ENCODE measurements around the gene PALLD.

The PALLD gene

DNA sequence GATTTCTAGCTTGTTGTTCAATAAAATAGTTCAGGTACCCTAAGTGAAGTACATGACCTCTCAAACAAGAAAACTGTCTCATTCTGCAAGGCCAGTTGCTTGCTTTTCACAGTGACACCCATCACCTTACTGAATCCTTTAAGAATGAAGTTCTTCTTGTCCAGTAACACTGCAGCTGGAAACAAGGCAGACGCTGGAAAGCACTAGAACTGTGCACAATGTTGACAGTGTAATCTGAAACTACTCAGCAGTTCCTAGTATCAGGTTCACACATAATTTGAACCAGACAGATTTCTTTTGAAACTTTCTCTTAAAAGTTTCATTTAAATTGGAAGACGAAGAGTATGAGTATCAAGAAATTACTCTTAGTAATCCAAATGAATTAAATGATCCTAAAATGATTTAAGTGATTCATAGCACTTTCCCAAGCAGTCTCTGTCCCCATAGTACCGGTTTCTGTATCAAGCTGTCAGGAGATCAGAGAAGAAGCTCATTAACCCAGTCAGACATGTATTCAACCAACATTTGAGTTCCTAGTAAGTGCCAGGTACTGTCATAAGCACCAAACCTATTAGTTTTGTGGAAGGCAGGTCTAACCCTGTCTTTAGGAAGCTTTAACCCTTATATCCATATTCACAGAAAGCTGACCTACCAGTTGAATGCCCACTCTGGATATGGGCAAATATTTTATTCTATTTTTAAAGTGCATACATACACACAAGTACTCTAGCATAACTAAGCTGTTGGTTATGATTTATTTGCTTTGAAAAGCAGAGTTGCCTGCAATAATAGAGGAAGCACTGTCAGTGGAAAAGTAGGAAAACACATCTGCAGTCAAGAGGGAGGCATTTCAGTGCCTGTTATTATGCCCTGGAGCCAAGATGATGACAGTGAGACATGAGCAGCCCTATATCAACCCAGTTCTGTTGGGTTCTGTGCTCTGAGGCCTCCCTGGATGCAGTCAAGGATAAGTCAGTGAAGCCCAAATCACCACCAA is 63.6 kb downstream of the PALLD start:
- peak; percentile 59 for DNase-seq

DNA sequence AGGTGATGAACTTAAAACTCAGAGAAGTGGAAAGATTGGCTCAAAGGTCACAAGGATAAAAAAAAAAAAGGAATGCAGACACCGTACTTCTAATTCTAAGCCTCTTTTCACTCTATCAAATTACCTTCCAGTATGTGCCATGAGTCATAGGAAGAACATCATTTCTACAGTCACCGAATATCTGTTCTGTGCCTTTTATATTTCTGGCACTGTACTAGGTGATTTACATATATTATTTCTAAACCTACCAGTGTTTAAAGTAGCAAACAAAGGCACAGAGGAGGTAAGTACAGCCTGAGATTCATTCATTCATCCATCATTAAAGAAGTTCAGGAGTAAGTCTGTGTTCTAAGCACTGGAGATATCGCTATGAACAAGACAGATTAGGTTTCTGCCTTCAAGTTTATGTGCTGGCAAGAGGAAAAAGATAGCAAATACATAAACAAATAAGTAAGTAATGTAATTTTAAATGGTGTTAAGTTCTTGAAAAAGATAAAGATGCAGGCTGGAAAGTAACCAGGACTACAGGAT is 65.3 kb downstream of the PALLD start:
- no peak for DNase-seq

DNA sequence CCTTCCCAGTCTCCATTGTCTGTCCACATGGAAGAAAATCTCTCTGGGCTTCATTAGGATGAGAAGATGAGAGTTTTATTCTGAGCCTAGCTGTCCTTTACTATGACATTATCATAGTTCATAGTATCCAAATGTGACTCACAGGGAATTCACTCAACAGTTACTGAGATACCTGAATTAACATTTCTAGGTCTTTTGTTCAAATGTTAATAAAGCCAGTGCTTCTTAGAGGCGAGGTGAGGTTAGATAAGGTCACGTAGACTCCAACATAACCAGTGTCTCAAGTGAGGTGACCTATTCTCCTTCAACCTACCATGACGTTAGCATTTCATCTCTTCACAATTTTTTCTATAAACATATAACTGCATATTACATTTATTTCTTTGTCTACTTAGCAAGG is 67.2 kb downstream of the PALLD start:
- DNase-seq, result no peak

DNA sequence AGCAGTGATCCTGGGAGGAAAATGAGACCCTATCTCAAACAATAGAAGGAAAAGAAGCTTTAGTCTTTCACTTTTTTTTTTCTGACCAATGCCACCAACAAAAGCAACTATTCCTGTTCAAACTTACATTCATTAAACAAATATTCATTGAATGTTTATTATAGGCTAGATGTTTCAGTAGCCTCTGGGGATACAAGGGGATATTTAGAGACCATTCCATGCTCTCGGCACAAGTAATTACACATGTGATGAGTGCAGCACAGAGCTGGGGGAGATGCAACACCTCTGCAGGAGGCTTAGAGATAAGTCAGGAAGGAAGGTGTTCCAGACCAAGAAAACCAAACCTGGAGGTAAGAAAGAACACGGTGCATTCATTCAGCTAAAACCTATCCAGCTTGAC is 68.3 kb downstream of the PALLD start:
- DNase-seq, result no peak

DNA sequence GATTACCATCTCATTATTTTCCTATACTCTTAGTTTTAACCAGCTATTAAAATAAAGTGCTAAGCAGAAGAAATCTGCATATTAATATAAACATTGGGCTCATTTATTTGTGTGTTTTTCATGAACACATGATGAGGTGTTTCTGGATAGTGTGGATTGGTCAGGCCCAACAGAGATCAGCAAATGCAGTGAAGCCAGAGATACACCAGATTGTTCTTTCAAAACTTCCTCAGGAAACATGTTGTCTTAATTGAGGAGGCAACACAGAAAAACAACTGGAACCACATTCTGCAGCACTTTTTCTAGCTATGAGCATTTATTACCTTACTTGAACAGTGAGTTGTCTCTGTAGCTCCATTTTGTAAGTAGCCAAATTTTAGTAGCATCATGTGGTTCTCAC is 69.9 kb downstream of the PALLD start:
- no peak for DNase-seq

DNA sequence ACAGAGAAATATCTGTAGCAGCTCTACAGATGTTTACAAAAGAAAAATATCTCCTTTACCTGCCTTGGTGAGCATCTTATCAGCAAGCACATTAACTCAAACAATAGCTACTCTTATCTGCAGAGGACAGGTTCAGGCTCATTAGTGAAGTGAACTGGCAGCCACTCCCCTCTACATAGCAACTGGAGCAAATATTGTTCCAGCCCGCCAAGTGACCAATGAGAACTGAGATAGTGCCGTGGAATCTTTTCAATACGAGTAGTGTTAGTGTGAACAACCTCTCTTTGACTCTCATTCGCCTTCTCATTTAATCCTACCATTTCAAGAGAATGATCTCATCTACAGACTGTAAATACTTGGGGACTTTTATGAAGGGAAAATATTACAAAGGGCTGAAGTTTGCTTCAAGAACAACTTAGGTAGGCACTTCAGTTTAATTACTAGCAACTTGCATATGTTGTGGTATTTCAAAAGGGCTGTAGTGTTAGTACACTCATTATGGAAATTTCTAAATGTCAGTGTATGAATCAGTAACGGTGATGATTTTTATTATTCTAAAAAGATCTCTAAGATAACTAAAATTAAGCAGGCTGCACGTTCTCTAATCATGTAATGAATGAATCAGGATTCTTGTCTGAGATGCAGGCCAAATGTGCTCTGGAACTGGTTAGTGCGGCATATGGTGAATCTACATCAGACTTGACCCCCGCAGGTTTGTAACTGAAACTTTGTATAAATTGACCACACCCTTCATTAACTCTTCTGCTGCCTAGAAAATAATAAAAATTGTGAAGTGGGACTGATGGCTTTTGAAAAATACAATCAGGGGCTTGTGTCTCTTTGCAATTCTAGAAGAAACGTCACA is 72.4 kb downstream of the PALLD start:
- DNase-seq, result peak; percentile 46

DNA sequence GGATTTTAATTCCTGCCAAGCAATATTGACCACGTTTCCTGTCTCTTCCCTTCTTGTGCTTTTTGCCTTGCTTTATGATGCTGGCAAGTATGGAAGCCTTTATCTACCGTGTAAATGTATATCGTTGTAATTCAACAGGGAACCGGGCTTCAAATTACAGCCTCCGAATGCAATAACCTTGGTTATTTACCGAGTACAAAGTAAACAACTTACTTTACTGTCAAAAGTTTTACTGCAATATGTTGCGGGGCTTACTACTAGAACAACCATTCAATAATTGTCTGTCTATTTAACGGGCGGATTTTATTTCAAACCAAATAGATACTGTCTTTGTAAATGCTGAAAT is 73.1 kb downstream of the PALLD start:
- DNase-seq, result peak; percentile 25

DNA sequence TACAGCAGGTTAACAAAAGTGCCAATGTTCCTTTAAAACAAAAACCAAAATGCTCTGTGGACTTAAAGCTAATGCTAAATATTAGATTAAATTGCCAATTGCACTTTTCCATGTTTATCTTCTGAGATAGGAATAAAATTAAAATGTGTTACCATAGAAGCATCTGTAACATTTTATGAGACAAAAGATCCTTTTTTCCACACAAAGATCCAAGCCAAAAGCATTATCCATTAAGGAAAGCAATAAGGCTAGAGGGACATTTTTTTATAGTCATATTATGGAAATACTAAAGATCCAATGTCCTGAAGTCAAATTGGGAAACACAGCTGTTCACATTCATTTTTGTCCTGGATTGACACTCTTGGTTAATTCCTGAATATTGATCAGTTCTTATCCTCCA is 73.6 kb downstream of the PALLD start:
- DNase-seq, result no peak

DNA sequence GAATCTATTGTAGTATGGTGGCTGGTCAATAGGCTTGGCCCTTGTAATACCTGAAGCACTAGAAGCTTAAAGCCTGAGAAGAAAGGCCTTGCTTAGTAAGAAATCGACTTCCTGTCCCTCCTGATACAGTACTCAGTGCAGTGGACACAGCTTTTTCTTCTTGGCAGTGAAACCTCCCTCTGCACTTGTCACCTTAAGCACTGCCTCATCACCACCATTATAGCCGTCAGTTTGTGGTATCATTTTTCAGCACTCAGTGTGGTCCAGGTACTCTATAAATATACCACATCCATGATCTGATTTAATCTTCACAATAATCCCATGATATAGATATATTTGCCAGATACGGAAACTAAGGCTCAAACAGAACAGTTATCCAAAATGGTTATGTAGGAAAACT is 75.2 kb downstream of the PALLD start:
- DNase-seq, result no peak

DNA sequence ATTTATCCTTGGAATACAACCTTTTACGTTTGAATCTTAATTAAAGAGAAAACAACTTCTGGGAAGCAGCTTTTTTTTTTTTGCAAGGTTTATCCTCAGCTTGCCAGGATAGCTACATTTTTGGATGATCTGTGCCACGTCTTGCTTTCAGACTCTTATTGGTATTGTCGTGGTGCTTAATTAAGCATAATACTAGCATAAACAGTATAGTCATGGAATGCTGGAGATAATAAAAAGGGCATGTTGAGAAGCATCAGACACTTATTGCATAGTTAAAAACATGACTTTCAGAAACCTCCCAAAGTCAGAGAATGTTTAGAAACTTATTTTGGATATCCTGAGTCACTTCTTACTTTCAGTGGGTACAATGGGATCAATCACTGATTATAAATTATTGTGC is 77.0 kb downstream of the PALLD start:
- no peak for DNase-seq

DNA sequence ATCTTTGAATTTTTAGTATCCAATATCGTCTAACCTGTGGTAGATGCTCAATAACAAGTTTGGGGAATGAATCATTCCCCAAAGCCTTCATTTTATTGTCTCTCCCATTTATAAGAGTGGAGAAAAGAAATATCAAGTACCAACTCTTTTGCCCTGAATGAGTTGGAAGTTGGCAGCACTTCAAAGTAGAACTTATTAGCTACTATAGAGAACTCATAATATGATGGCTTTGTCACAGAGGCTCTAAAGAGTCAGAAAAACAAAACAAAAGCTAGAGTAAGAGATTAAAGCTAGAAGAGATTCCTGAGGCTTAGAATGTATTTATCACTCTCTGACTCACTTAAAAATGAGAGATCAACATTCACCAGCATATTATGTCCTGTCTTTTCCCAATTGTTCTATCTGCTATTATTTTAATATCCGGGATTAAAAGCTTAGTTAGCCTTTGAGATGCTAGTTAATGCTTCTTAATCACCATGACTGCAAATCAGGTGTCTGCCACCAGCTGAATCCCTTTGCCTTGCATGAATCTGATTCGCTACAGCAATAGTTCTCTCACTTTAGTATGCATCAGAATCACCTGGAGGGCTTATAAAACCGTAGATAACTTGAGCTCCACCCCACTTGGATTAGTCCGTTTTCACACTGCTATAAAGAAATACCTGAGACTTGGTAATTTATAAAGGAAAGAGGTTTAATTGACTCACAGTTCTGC is 77.9 kb downstream of the PALLD start:
- no peak for DNase-seq

DNA sequence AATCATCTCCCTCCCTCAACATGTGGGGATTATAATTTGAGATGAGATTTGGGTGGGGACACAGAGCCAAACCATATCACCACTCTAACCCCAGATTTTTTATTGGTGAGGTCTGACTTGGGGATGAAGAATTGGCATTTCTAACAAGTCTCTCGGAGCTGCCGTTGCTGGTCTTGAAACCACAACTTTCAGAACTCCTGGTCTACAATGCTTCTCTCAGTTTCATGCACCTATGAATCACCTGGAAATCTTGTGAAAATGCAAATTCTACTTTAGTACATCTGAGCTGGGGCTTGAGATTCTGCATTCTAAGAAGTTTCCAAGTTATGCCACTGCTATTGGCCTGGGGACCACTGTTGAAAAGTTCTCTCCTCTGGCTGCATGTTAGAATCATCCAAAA is 78.6 kb downstream of the PALLD start:
- no peak for DNase-seq

DNA sequence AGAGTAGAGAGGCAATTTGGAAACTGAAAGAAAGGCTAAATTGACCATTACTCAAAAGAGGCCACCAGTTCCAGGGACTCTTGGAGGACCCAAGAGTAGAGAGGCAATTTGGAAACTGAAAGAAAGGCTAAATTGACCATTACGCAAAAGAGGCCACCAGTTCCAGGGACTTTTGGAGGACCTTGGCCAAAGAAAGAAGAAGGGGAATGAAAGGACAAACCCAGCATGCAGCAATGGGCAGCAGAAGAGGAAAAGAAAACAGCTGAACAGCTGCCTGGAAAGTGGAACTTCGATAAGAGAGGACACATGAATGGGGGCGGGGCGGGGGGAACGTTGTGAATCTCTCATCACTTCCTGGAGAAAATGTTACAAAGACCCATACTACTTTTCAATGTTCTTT is 80.8 kb downstream of the PALLD start:
- no peak for DNase-seq

DNA sequence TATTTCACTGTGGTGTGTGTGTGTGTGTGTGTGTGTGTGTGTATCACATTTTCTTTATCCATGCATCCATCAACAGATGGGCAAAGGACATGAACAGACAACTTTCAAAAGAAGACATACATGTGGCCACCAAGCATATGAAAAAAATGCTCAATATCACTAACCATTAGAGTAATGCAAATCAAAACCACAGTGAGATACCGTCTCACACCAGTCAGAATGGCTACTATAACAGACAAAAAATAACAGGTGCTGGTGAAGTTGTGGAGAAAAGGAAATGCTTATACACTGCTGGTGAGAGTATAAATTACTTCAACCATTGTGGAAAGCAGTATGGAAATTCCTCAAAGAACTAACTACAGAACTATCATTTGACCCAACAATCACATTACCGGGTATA is 83.4 kb downstream of the PALLD start:
- no peak for DNase-seq

DNA sequence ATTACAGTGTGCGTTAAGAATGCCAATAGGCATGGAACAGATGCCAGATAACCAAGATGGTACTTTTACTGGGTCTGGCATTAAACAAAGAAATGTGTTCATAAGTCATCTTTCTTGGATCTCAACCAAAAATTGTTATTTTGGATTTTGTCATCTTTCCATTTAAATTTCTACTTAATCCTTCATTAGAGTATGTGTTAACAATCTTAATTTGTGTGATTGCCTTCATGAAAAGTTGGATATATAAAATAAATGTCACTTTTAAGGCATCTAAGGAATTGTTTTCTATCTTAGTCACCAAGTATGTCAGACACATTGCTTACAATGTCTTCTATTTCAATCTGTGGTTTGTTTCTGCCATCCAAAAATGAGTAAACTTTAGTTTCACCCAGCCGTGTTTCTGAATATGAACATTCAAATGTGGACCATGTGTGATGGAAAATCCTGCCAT is 87.5 kb downstream of the PALLD start:
- DNase-seq, result no peak

DNA sequence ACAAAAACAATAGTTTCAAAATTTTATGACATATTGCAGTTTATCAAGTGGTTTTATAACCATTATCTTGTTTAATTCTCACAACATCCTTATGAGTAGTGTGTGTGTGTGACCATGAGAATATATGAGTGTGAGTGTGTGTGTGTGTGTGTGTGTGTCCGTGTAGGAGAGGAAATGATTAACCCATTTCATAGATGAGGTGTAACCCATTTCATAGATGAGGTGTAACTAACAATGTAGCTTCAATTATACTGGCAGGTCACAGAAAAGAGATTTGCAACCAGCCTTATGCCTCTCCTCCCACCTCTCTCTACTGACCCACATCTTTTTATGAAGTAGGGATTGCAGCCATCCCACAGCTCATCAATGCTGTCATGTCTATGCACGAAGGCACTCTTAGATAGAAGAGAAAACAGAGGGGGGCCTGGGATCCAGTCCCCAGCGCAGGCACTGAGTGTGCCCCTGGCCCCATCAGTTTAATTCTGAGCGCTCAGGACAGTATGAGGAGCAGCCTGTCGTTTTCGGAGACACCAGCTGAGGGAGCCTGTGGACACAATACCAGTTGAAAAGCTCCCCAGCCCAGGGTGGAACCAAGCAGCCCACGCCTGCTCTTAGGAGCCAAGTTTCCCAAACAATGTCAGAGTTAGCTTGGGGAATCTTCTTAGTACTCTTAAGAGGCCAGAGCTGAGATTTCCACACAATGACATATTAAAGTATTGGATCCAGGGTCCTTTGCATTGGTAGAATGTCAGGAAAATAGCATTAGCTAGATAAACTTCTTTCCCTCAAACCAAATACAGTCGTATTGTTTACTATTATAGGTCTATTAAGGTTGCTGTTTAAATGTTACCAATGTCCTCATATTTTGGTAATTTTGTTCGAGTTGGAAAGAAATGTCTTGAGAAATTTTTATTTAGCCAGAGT is 88.6 kb downstream of the PALLD start:
- DNase-seq, result peak; percentile 2

DNA sequence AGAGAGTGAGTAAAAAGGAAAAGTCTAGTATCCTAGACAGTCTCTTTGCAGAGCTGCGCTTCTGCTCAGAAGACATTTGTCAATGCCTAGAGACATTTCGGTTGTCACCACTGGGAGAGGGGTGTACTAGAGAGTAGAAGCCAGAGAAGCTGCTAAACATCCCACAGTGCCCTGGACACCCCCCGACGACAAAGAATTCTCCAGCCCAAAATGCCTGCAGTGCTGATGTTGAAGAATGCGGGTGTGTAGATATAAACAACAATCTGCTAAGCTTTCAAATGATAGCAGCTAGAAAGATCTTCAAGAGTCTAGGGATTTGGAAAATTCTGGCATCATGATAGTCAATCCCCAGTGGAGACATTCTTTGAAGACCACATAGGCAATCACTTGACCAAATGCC is 90.1 kb downstream of the PALLD start:
- no peak for DNase-seq

DNA sequence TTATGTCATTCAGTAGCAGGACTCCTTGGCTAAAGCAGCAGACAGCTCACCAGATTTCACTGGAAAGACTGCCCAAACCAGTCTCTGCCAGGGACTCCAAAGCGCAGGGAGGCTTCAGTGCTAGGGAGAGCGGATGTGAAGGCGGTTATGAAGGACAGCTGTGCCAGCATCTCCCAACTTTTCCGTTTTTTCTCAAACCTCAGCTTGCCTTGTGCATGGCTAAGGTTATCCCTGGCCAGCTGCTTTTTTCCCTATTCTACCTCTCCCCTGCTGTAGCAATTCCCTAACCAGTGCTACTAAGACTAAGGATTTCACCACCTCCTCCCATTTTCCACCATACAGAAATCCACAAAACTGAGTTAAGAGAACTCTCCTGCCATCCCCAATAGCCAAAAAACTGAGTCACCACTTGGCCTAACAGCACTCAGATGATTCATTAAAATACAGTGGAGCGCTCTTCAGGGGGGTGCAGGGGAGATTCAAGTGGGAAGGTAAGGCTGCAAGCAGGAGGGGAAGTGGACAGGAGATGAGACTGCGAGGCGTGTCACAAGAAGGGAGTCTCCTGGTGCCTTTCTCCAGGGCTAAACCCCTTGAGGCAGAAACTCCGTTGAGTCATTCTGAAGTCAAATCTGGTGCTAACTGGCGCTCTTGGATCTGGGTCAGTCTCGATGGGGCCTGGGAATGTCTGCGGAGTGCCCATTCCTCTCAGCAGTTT is 90.7 kb downstream of the PALLD start:
- DNase-seq, result no peak

DNA sequence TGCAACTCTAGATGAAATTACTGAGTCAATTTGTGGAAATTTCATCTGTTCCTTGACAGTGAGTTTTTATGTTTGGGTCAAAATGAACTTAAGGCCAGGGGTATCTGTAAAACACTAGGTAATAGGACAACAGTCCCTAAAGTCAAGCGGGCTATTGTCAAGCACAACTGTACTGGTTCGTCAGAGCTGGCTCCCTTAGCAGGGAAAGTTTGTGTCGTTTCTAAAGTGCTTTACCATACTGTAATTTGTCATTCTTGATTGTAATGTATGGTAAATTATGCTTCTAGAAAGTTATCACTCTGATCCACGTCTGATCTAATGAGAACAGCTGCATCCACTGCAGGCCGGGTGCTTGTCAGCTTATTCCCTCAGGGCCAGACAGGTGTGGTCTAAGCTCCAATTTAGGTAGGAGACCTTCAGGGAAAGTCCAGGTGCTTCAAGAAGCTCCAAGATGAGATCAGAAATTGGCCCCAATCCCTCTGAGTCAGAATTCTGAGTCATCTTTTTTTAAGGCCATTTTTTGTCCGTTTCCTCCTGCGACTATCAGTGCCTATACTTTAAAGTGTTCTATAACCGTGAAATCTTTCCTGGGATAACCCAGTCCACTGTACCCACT is 92.2 kb downstream of the PALLD start:
- no peak for DNase-seq

DNA sequence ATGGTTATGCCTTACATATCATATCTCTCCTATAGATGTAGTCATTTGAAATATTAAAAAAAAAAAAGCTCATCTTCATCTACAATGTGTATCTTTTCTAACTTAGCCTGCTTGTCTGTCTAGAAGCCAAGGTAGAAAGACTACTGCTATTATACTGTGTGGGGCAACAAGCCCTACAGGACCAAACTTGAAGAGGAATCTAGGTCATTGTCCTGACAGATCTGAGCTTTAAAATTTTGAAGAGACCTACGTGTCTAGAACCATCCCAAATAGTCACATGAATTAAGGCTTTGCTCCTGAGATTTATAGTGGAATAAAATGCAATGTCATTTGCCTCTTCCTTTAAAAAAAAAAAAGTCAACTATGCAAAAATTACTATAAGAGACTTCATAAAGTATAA is 95.8 kb downstream of the PALLD start:
- no peak for DNase-seq

DNA sequence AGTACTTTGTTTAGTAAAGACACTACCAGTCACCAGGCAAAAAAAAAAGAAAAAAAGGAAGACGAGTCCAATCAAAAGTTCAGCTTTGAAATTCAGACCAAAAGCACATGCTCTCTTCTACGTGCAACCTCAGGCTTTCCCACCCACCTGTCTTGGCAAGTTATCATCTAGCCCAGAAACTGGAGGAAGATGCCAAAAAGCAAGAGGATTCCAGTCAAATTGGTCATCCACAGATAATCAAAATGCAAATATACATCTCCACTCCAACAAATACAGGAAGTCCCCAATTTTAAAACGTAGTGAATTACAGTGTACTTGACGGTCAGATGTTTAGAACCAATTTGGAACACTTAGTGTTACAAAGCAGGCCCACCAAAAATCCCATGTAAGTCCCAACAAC is 96.5 kb downstream of the PALLD start:
- DNase-seq, result no peak

Measured in DMS153 (cell line).